Epithelial cell of prostate (primary cell): ENCODE results near the gene NCR2.

ENCODE experiments used
- DNase-seq: peaks from one replicate; pipeline ENCODE4 v3.0.0-alpha.2; 2011; ENCODE audit warnings: low read depth, low spot score
- H3K27ac ChIP-seq: fragments of 450-650 bp; 2 replicates; pipeline ENCODE4 v1.5.1; 2017; ENCODE audit warnings: mild to moderate bottlenecking

The NCR2 gene

GRCh38 chr6:41326092-41326491 lies 9.3 kb upstream of the NCR2 start:
- H3K27ac ChIP-seq: no peak overlapping the region
- DNase-seq: no peak

GRCh38 chr6:41327177-41327576 lies 8.2 kb upstream of the NCR2 start:
- DNase-seq: no peak
- no peak overlapping the region for H3K27ac ChIP-seq

- DNase-seq: no peak
- no peak overlapping the region for H3K27ac ChIP-seq
Measured at GRCh38 chr6:41331401-41332150, 3.8 kb upstream of the NCR2 start.

GRCh38 chr6:41332241-41332640 lies 3.2 kb upstream of the NCR2 start:
- DNase-seq: no peak
- no peak overlapping the region for H3K27ac ChIP-seq

- DNase-seq: no peak
- H3K27ac ChIP-seq: no peak overlapping the region
Measured at GRCh38 chr6:41332842-41333736, 2.3 kb upstream of the NCR2 start.

- H3K27ac ChIP-seq: no peak overlapping the region
- no peak for DNase-seq
Measured at GRCh38 chr6:41334482-41335040, 847 bp upstream of the NCR2 start.

- no peak for DNase-seq
- no peak overlapping the region for H3K27ac ChIP-seq
Measured at GRCh38 chr6:41335943-41336342, 535 bp downstream of the NCR2 start.

- H3K27ac ChIP-seq: no peak overlapping the region
- no peak for DNase-seq
Measured at GRCh38 chr6:41336824-41337223, 1.4 kb downstream of the NCR2 start.

GRCh38 chr6:41337709-41338108 lies 2.3 kb downstream of the NCR2 start:
- H3K27ac ChIP-seq: no peak overlapping the region
- no peak for DNase-seq

- no peak for DNase-seq
Measured at GRCh38 chr6:41338659-41339058, 3.3 kb downstream of the NCR2 start.

GRCh38 chr6:41341580-41341979 lies 6.2 kb downstream of the NCR2 start:
- no peak overlapping the region for H3K27ac ChIP-seq
- DNase-seq: no peak

More at GRCh38 chr6:41338659-41339058, 3.3 kb downstream of the NCR2 start:
- H3K27ac ChIP-seq: no peak overlapping the region

- no peak overlapping the region for H3K27ac ChIP-seq
- no peak for DNase-seq
Measured at GRCh38 chr6:41342241-41342640, 6.8 kb downstream of the NCR2 start.

GRCh38 chr6:41343641-41344187 lies 8.3 kb downstream of the NCR2 start:
- H3K27ac ChIP-seq: no peak overlapping the region
- no peak for DNase-seq

- DNase-seq: no peak
Measured at GRCh38 chr6:41344876-41345275, 9.5 kb downstream of the NCR2 start.

GRCh38 chr6:41345901-41346300 lies 10.5 kb downstream of the NCR2 start:
- DNase-seq: no peak
- no peak overlapping the region for H3K27ac ChIP-seq

More at GRCh38 chr6:41344876-41345275, 9.5 kb downstream of the NCR2 start:
- H3K27ac ChIP-seq: no peak overlapping the region

GRCh38 chr6:41346441-41346840 lies 11.0 kb downstream of the NCR2 start:
- DNase-seq: no peak
- H3K27ac ChIP-seq: no peak overlapping the region

- H3K27ac ChIP-seq: no peak overlapping the region
- no peak for DNase-seq
Measured at GRCh38 chr6:41347378-41348050, 12.1 kb downstream of the NCR2 start.

- no peak overlapping the region for H3K27ac ChIP-seq
Measured at GRCh38 chr6:41348934-41349333, 13.5 kb downstream of the NCR2 start.

GRCh38 chr6:41352396-41352795 lies 17.0 kb downstream of the NCR2 start:
- no peak for DNase-seq
- no peak overlapping the region for H3K27ac ChIP-seq

More at GRCh38 chr6:41348934-41349333, 13.5 kb downstream of the NCR2 start:
- no peak for DNase-seq

- no peak overlapping the region for H3K27ac ChIP-seq
- no peak for DNase-seq
Measured at GRCh38 chr6:41352907-41353306, 17.5 kb downstream of the NCR2 start.
